HG03175 (cell line): ENCODE results near the gene TAF4.

ENCODE experiments used
- ATAC-seq: cut with Tn5 transposase; IDR thresholded peaks from one replicate; pipeline ENCODE4 v1.9.1; 2021; ENCODE audit warnings: mild to moderate bottlenecking, moderate library complexity; ENCODE audit not compliant: unreplicated experiment

The TAF4 gene

DNA sequence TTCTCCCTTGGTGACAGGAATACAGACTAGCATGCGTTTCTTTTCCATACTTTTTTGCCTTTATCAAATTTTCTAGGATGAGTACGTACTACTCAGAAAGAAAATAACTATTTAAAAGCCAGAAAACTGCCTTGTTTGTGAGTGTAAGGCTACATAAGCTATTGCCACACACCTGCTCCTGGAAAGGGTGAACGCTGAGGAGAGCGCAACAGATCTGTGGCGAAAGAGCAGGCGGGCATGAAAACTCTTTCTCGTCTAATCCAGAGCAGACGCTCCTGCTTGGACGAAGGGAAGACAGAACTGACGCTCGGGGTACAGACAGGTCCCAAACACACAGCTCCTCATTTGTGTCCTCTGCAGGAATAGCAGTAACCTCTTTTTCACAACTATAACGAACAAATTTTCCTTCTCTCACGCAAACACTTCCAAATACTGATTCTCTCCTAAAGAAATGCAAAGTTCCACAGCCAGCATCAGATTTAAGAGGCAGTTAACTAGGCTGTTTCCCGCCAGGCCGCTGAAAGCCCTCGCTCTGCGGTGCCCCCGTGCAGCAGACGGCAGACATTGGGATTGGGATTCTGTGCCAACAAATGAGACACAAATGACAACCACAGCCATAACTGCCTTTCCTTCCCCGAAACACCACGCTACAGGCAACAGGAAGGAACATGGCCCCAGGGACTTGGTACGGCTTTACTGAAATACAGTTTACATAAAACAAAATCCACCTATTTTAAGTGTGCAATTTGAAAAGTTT lies 20.0 kb downstream of the TAF4 start:
- no peak for ATAC-seq

DNA sequence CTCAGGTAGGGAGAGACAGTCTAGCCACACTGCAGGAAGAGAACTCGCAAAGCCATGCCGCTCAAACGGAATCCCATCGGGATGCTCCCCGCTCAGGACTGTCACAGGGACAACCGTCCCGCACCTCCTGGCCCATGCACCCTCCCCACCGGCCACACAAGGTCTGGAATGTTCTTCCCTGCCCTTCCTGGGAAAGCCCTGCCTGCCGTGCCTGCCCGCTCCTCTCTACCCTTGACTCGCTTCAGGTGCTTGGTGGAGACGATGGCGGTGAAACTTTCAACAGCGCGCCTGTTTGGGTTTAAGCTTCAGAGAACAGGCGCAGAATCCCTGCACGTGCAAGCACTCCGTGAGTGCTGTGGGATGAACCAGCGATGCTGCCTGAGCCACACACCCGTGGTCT lies 20.6 kb downstream of the TAF4 start:
- ATAC-seq = no peak

DNA sequence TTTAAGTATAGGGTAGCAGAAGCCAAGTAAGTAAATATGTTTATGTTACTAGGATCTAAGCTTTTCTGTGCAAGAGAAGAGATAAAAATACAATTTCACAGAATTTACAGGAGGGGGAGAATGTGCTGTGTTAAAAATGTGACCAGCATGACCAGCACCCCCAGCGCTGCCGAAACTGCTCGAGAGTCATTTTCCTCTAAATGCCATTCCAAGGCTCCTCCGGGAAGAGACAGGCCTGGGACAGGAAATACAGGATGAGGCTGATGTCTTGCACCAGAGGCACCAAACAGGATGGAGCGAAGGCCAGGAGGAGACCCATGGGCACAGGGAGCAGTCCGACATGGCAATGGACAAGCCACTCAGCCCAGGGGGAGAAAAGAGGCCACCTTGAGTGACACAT lies 21.1 kb downstream of the TAF4 start:
- ATAC-seq = no peak

DNA sequence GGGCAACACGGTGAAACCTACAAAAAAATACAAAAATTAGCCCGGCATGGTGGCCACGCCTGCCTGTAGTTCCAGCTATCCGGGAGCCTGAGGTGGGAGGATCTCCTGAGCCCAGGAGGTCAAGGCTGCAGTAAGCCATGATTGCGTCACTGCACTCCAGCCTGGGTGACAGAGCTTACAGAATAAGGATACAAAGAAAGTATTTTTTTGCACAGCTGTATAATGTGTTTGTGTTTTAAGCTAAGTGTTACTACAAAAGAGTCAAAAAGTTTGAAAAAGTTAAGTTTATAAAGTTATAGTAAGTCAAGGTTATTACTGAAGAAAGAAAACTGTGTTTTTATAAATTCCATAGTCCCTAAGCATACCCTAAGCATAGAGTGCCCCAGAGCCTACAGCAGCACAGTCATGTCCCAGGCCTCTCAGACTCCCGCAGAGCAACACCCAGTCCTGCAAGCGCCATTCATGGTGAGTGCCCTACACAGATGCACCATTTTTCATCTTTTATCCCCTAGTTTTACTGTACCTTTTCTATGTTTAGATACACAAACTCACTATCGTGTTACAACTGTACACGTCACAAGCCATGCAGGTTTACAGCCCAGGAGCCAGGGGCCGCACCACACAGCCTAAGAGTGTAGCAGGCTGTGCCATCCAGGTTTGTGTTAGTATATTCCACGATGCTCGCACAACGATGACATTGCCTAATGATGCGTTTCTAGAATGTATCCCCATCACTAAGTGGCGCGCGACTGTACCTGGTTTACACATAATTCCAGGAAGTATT lies 22.4 kb downstream of the TAF4 start:
- ATAC-seq = no peak

DNA sequence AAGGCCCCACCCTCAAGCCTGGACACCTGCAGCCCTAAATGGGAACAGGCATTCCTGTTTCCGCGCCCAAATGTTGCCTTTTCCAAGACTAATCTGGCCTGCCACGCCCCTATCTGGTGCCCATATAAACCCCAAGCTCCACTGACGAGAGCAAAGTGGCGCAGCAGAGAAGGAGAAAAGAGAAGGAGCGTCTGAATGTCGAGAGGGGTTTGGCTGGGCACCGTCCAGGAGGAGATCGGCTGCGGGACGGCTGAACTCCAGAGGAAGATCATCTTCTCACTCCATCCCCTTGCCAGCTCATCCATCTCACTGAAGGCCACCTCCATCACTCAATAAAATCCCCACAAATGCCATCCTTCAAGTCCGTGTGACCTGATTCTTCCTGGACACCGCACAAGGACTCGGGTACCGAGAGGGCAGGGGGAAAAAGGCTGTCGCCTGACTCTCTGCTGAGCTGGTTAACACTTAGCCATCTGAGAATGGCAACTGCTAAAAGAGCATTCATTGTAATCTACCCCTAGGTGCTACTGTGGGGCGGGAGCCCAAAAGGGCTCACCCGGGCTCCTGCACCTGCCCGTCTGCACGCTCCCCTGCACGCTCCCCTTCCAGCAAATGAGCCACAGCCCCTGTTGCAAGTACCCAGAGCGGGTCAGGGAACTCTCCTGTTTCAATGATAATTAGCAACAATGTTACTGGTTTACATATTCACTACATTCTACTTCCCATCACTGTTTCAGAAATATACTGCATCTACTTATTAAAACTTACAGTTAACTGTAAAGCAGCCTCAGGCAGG lies 23.5 kb downstream of the TAF4 start:
- no peak for ATAC-seq

DNA sequence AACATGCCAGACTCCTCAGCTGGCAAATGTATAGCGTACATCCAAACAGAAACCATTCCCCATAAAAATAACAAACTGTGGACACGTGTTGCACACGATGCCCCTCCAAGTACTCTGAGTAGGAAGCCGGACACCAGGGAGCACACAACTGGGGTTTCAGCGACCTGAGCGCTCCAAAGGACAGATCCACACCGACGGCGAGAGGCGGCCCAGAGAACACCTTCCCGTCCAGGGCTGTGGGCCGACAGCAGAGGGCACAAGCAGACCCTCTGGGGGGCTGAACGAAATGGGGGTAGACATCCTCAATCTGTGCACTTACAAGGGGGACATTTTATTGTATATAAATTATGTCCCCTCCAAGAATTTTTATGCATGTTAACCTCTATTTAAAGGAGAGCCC lies 24.7 kb downstream of the TAF4 start:
- ATAC-seq = no peak

DNA sequence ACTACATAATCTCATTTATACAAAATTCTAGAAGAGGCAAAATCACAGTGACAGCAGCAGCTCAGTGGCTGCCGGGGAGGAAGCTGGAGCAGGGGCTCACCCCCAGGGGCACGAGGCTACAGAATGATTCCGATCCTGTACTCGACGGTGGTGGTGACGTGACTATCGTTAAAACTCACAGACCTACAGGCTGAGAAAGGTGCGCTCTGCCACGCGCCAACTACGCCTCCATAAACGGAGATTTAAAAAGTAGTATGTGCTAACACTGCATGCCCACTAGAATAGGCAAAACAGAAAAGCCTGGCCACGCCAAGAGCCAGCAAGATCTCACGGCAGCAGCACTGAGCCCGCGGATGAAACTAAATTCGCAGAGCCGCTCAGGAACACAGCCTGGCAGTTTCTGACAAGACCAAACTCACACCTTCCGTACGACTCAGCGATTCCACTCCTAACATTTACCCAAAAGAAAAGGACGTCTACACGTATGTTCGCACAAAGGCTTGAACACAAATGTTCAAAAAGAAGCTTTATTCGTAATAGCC lies 25.2 kb downstream of the TAF4 start:
- no peak for ATAC-seq

DNA sequence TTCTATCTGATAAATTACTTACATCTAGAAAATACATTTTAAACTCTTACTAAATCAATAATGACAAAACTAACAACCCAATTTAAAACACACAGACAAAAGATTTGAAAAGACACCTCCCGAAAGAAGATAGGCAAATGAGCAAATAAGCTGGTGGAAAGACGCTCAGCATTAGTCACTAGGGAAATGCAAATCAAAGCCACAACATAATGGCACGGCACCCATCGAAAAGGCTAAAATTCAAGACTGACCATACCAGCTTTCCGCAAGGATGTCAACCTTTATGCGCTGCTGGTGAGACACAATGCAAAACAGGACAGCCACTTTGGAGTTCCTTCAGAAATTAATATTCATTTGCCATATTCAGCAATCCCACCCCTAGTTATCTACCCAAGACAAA lies 25.9 kb downstream of the TAF4 start:
- ATAC-seq = no peak

DNA sequence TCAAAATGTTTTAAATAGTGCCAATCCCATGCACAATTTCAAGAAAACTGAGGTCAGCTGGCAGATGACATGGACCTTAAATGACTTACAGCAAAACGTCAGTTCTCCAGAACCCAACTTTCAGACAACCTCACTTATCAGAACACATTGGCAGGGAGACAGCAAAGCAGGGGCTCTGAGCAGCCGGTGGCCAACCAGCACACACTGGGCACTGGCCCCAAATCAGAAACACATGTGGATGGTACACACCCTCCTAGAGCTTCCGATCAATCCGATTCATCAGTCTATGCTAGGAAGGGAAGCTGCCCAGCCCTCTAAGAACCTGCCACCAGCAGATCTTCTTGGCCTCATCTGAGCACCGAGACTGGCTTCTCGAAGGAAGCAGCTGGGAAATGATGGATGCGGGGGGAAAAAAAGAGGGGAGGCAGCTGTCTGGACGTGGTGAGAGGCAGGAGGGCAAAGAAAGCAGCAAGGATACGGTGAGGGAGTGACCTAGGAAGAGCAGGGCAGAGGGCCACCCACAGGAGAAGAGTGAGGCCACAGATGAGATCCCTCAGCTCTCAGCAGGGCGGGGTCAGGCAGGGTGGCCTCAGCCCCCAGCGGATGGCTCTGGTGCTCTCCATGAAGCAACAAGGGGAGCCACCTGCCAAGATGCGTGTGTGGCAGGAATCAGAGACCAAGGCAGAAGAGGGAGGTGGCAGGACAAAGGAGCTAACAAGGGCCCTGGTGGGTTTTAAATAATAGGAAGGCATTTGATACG lies 32.9 kb downstream of the TAF4 start:
- no peak for ATAC-seq

DNA sequence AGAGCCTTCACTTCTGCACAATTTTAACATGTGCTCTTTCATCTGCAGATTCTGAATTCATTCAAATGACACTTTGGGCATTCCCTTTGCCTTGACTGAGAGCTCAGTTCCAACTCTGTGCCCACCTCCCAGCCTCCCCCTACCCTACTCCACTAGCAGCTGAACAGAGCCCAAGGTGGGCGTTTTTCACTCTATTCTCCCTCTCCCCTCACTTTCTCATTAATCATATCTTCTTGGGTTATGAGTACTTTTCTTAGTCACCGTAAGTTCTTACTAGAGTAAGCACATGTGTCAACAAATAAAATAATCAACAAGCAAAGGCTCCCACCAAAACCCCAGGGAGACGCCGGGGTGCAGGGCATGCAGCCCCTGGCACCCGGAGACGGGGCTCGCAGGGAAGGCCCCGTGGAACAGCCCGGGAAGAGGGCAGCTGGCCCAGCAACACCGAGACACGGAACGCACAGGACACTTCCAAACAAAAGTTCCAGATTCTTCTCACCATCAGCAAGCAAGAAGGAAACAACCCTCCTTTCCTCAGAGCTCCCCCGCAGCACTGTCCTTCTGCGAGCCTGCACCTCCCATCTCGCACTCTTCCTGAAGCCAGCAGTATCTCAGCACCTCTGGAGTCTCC lies 34.1 kb downstream of the TAF4 start:
- no peak for ATAC-seq

DNA sequence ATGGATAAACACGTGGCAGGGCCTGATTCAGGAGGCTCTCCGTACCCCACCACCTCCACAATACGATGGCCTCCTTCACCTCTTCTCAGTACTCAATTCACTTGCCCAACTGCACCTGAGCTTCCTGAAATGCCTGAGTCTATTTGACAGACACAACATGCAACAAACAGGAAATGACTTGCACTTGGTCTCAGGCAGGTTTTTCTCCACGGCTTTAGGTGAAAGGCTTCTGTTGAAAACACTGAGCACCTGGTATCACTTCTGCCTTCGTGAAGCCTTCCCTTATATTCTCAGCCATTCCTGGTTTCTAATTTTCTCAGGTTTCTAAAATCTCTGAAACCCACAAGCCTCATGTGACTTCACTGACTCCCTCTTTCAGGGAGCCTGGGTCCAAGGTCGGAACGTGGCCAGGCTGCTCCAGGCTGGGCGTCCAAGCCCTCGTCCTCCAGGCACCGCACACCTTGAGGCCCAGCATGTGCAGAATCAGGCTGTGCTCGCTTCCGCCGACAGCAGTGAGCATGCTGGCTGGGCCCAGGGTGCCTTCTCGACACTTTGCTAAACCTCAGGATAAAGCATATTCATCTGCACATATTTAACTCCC lies 34.7 kb downstream of the TAF4 start:
- ATAC-seq = no peak

DNA sequence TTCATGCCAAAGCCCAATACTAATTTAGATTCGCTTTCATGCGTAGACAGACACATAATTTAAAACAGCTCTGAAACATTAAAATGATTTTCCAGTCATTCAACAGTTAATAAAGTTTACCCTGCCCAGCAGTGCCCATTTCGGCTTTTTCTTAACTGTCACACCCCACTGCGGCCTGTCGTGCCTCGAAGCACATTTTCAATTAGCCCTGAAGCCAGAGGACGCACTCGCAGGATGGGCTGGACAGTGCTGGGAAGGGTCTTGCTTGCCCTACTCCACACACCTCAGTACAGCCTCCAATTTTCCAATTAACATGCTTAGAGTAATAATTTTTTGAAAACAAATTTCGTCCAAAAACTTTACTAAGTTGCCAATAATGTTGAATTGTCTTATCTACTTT lies 35.3 kb downstream of the TAF4 start:
- no peak for ATAC-seq

DNA sequence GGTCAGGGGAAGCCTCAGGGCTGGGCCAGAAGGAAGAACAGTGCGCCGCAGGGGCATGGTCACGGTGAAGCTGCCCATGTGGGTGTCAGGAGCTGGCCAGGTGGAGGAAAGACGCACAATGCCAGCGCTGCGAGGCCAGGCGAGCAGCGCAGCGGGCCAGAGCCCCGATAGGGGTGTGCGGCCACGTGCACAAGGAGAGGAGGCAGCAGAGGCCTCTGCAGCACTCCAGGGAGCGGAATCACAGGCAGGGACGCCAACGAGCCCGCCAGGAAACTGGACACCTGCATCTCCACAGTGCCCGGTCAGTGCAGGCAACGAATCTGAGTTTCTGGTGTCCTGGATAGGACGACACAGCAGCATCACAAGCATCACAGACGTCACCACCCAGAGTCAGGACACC lies 35.7 kb downstream of the TAF4 start:
- ATAC-seq = no peak

DNA sequence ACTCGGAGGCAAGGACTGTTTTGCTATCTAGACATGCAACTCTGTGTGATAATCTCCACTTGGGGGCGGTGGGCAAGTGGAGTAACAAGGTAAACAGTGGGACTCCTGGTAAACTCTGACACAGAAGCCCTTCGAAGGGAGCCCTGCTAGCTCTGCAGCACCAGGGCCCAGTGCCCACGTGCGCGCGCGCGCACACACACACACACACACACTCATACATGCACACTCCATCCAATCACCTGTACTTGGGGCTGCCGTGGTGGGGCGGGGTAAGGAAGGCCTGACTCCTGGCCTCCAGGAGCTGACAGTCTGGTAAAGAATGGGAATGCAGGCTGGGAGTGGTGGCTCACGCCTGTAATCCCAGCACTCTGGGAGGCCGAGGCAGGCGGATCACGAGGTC lies 36.4 kb downstream of the TAF4 start:
- no peak for ATAC-seq

DNA sequence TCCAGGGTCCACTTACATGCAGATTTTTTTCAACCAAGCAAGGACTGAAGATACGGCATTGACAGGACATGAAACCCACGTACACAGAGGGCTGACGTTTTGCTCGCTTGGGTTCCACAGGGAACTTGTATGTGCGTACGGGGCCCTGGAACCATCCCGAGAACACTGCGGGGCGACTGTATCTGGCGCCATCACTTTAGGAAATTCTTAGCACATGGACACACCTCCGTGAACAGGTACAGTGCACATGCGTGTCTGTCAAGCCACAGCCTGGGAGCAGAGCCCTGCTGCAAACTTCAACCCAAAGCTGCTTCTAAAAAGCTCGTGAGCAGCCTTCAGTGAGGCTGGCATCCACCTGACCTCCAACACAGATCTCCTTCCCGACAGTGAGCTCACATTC lies 37.3 kb downstream of the TAF4 start:
- no peak for ATAC-seq

DNA sequence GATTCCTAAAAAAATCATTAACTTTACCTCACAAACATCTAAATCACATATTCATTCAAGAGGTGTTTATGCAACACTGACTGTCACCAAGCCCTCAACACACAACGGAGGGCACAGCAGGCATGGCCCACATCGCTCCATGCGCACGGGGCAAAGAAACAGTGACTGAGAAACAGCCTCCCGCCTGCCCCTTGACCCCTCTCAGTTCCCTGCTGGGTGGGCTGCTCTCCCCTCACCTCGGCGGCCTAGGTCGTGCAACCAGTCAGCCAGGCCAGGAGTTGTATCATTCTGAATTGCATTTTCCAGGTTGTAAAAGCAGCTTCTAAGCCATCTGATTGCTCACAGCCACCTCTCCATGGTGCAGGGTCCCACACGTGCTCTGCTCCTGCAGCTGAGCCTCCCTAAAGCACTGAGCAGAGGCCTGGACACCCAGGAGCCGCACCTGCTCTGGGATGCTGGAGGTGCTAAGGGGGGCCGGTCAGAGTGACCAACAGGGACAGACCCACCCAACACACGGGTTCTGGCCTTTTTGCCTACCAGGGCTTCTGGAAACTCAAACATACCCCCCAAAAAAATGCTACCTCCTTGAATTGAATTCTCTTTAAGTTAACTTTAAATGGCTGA lies 37.9 kb downstream of the TAF4 start:
- no peak for ATAC-seq

DNA sequence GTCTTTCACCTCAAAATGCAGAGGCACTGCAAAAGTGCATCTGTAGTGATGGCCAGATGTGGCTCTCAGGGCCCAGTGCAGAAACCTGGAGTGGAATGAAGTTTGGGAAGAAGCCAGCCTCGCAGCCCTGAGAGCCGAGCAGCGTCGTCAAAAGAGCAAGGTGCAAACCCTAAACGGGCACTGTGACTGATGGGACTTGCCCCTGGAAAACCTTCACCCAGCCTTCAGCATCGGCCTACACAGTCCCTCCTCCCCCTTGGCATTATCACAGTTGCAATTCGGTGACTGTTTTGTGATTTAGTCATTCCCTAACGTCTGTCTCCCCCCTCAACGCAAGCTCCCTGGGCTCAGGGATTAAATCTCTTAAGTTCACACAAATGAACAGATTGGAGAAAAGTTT lies 38.6 kb downstream of the TAF4 start:
- no peak for ATAC-seq

DNA sequence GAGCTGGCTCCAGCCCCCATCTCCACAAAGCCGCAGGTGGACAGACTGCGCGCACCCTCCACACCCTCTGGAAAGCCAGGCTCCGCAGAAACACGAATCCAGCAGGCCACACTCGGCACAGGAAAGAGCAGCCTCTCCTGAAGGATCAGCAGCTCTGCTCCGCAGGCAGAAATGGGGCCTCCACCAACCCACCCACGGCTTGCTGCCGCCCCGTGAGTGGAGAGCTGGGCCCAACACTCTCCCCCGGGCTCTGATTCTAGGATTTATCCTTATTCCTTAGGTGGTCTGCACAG lies 39.2 kb downstream of the TAF4 start:
- ATAC-seq = no peak

DNA sequence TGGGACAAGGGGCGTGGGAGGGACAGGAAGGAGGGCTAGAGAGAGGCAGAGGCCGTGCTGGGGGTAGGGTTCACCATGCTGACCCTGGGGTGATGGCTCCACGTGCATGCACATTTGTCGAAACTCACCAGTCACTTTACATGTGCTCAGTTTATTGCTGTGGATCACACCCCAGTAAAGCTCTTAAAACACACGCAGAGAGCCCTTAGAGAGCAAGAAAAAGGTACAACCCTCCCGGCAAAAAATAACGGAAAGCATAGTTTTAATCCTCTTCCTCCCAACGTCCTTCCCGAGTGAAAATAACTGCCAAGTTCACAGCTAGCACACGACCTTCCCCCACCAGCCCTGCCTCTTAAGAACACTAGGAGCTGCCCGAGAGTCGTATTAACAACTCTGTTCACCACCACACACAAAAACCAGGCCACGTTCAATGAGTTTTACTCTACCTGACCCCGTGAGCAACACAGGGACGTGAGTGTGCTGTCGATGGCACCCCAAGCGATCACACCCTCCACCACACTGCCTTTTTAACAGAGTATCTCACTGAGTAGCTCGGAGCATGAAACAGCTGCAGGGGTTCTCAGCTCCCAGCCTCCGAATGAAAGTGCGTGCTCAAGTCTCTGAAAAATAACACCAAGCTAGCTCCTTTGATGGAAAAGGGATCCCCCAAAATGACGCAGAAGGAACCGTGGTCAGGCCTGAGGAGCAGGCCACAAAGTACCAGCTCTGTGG lies 39.7 kb downstream of the TAF4 start:
- ATAC-seq = no peak
